Measurements from ENCODE around the gene PNMA5. TPM values are rescaled to one million over a fixed set of nuclear protein-coding genes. Genes with fewer than 3 reads are reported as not detected.
A peak's percentile ranks its signal among the peaks of the same experiment; 100 is the strongest.

PNMA5 gene
- total RNA-seq, 4 donors from 2014 or later, result not detected

- Histone ChIP-seq H3K27ac (peak overlapping the region; percentile 66 to 80 (median 74)), H3K4me3 (no peak overlapping the region), H3K9me3 (no peaks in the 10 kb centered on the region), H3K27me3 (no peaks in the 10 kb centered on the region), H3K36me3 (no peaks in the 10 kb centered on the region), H3K4me1 (peaks cover 0 to 4% (median 0%) of the 10 kb centered on the region in 4 donors)
- intact Hi-C loops (cut with DNase I; ENCODE audit: low total_unique reads), result loop anchor here (5.0 kb wide), 1 partner anchor 1574 kb away; no protein-coding TSS in a partner anchor
- no peak for DNase-seq
- in situ Hi-C loops (cut with MboI; ENCODE audit: low pct_ligation_motif_present in 1 of 4, low pct_unique_long_range_greater_than_20kb in 1 of 4, low sequenced_read_pairs in 3 of 4), result loop anchor here (25.0 kb wide), 4 partner anchors 554 to 1579 kb away; partner anchors contain the start of genes PNCK (in 4 of the 4), ARHGAP4 (in 1 of the 4), ATP2B3 (in 1 of the 4) and G6PD (in 1 of the 4)
- TF ChIP-seq CTCF (IDR thresholded peaks at IDR 0.05) (no peak), EP300 (IDR thresholded peaks at IDR 0.05; ENCODE audit: low read depth) (no peak), POLR2AphosphoS5 (IDR thresholded peaks at IDR 0.05) (no peak), POLR2A (IDR thresholded peaks at IDR 0.05) (no peak)
- WGBS, 2 donors (ENCODE audit: low coverage in 1 of 2), result 80 to 82% methylated on average over 2 to 5 of the region's 5 CpGs
Measured at GRCh38 chrX:152958047-152958446, 35.9 kb downstream of the PNMA5 start.

- Histone ChIP-seq H3K27me3 (no peaks in the 10 kb centered on the region), H3K4me1 (no peaks in the 10 kb centered on the region), H3K4me3 (no peak overlapping the region), H3K27ac (no peak overlapping the region), H3K36me3 (no peaks in the 10 kb centered on the region), H3K9me3 (no peaks in the 10 kb centered on the region)
- in situ Hi-C loops (cut with MboI; ENCODE audit: low pct_ligation_motif_present in 1 of 4, low pct_unique_long_range_greater_than_20kb in 1 of 4, low sequenced_read_pairs in 3 of 4), result loop anchor here (25.0 kb wide), 4 partner anchors 562 to 1587 kb away; partner anchors contain the start of genes PNCK (in 4 of the 4), ARHGAP4 (in 1 of the 4), ATP2B3 (in 1 of the 4) and G6PD (in 1 of the 4)
- WGBS, 2 donors (ENCODE audit: low coverage in 1 of 2), result 58 to 89% methylated on average over 2 to 6 of the region's 6 CpGs
- intact Hi-C loops (cut with DNase I; ENCODE audit: low total_unique reads), result no loop called here
- no peak for DNase-seq
- TF ChIP-seq POLR2A (IDR thresholded peaks at IDR 0.05), result no peak
- no peak for TF ChIP-seq EP300 (IDR thresholded peaks at IDR 0.05; ENCODE audit: low read depth)
- no peak for TF ChIP-seq POLR2AphosphoS5 (IDR thresholded peaks at IDR 0.05)
- no peak for TF ChIP-seq CTCF (IDR thresholded peaks at IDR 0.05)
Measured at GRCh38 chrX:152950786-152951185, 43.1 kb downstream of the PNMA5 start.

GRCh38 chrX:152949114-152949513 lies 44.8 kb downstream of the PNMA5 start:
- Histone ChIP-seq H3K27ac (no peak overlapping the region), H3K36me3 (no peaks in the 10 kb centered on the region), H3K9me3 (no peaks in the 10 kb centered on the region), H3K4me3 (no peak overlapping the region), H3K27me3 (no peaks in the 10 kb centered on the region), H3K4me1 (no peaks in the 10 kb centered on the region)
- TF ChIP-seq CTCF (IDR thresholded peaks at IDR 0.05) (no peak), EP300 (IDR thresholded peaks at IDR 0.05; ENCODE audit: low read depth) (no peak), POLR2A (IDR thresholded peaks at IDR 0.05) (no peak), POLR2AphosphoS5 (IDR thresholded peaks at IDR 0.05) (no peak)
- WGBS, 2 donors (ENCODE audit: low coverage in 1 of 2), result 60 to 71% methylated on average over 1 to 4 of the region's 4 CpGs
- in situ Hi-C loops (cut with MboI; ENCODE audit: low pct_ligation_motif_present in 1 of 4, low pct_unique_long_range_greater_than_20kb in 1 of 4, low sequenced_read_pairs in 3 of 4) (no loop called here), intact Hi-C loops (cut with DNase I; ENCODE audit: low total_unique reads) (no loop called here)
- DNase-seq, result no peak

GRCh38 chrX:152946681-152947080 lies 47.2 kb downstream of the PNMA5 start:
- in situ Hi-C loops (cut with MboI; ENCODE audit: low pct_ligation_motif_present in 1 of 4, low pct_unique_long_range_greater_than_20kb in 1 of 4, low sequenced_read_pairs in 3 of 4) (no loop called here), intact Hi-C loops (cut with DNase I; ENCODE audit: low total_unique reads) (no loop called here)
- Histone ChIP-seq H3K9me3 (no peaks in the 10 kb centered on the region), H3K27me3 (no peaks in the 10 kb centered on the region), H3K4me3 (no peak overlapping the region), H3K4me1 (peaks cover 0 to 6% (median 0%) of the 10 kb centered on the region in 4 donors), H3K36me3 (no peaks in the 10 kb centered on the region), H3K27ac (no peak overlapping the region)
- TF ChIP-seq POLR2A (IDR thresholded peaks at IDR 0.05) (no peak), POLR2AphosphoS5 (IDR thresholded peaks at IDR 0.05) (no peak), CTCF (IDR thresholded peaks at IDR 0.05) (no peak), EP300 (IDR thresholded peaks at IDR 0.05; ENCODE audit: low read depth) (no peak)
- DNase-seq, result no peak
- 85% methylated on average over 6 of the region's 6 CpGs; no CpG with 5 or more reads in 1 of the 2 donors for WGBS, 2 donors (ENCODE audit: low coverage in 1 of 2)
